ENCODE measurements around the gene OR52K1.
A peak's percentile ranks its signal among the peaks of the same experiment; 100 is the strongest.
"Not testable (repeated sequence)": the region's sequence is repeated elsewhere in the genome, so short reads cannot be mapped to it uniquely, and the experiment has no call there.

Gene OR52K1

DNA sequence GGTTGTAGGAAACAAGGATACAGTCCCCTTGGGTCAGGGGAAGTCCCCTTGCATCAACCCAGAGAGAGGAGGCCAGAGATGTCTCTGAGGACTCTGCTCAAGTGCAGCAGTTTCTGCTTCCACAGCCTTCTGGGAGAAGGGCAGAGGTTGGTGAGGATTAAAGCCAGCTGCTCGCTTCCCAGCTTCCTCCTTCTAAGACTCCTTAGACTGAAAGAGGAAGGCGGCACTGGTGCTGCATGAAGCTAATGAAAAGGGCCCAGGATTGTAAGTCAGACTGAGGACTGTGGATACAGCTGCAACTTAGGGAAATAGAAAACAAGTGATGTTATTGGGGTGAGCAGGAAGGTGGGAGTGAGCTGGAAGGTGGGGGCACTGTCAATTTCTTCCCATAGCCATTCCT is at the start of gene OR52K1:
TSS of gene OR52K1 (plus strand) at position 202 of the 400 bp plus-strand sequence. CDS start 6,255 bp downstream, outside the sequence.
- no peak for DNase-seq (ENCODE audit: low read depth)

- DNase-seq (ENCODE audit: low read depth) = no peak
Measured at GRCh38 chr11:4433856-4434255, 48.6 kb upstream of the OR52K1 start.

DNA sequence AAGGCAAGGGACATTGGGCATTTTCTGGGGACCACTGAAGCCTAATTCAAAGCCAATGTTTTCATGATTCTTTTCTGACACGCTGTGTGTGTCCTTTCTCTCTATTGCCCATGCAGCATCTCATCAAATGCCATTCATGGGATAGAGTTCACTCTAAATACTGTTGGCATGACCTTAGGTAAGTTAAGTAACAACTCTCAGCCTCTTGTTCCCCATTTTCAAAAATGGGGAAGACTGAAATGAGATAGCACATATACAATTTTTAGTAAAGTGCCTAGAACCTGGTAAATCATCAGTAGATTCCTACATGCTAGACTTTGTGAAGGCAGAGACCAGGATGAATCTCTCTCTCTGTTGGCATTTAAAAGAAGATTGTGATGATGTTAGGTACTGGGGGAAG is 46.0 kb upstream of the OR52K1 start:
- no peak for DNase-seq (ENCODE audit: low read depth)

GRCh38 chr11:4441515-4441914 is 40.9 kb upstream of the OR52K1 start:
- no peak for DNase-seq (ENCODE audit: low read depth)

GRCh38 chr11:4443232-4443891 is 39.1 kb upstream of the OR52K1 start:
- no peak for DNase-seq (ENCODE audit: low read depth)

GRCh38 chr11:4448995-4449394 is 33.5 kb upstream of the OR52K1 start, which contains the start of gene OR52K2:
TSS of gene OR52K2 (plus strand) at chr11:4449295. CDS start at chr11:4449340, 45 bp downstream.
- no peak for DNase-seq (ENCODE audit: low read depth)

DNA sequence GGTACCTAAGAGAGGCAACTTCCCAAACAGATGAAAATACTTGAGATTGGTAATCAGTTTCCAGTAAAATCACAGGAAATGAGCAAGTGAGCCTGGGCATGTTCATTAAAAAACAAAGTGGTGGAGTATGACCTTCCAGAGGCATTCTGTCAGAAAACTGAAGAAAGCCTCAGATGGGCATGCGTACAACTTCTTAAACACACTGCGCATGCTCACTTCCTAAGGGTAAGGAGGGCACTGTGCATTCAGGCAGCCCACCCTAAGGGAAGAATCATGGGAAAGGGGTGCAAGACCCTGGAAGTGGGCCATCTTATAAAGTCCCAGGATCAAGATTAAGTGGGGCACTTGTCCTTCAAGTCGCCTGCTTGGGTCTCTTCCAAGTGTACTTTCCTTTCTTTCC is 29.3 kb upstream of the OR52K1 start:
- no peak for DNase-seq (ENCODE audit: low read depth)

DNA sequence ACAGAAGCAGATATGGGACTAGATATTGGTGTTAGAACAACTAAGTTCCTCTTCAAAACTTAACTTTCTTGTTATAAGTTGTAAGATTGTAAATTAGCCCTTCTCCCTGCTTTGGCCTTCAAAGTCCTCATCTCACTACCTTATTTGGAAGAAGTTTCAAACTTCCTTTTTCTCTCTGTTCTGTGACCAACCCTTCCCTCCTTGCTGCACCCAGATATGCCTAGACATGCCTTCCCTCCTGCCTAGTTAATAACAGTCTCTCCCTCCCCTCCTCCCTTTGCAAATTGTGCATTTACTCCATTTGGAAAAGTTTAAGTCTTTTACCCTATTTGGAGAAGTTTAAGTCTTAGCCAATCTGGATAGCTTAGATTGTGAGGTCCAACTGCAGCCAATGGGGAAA is 28.4 kb upstream of the OR52K1 start:
- DNase-seq (ENCODE audit: low read depth) = no peak

DNA sequence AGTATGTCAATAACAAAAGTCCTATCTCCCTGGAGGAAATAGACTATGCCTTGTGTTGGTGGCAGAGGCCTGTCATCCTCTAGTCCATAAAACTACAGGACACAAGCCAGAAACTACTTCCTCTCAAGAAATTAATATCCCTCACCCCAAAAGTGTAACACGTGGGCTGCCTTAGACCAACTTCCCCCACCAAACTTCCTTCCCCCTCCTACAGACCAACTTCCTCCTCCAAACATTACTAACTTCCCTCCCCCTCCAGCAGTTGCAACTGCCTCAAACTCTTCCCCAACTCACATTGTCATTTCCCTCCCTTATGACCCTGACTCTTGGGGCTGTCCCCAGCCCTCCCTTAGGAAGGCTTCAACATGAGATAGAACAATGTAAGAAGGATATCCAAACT is 27.0 kb upstream of the OR52K1 start:
- no peak for DNase-seq (ENCODE audit: low read depth)

GRCh38 chr11:4459500-4459899 is 22.9 kb upstream of the OR52K1 start:
- DNase-seq (ENCODE audit: low read depth) = no peak

GRCh38 chr11:4460151-4460550 is 22.3 kb upstream of the OR52K1 start:
- no peak for DNase-seq (ENCODE audit: low read depth)

- DNase-seq (ENCODE audit: low read depth) = peak; percentile 4
Measured at GRCh38 chr11:4464216-4465159, 18.0 kb upstream of the OR52K1 start.

GRCh38 chr11:4465407-4465806 is 17.0 kb upstream of the OR52K1 start:
- no peak for DNase-seq (ENCODE audit: low read depth)

GRCh38 chr11:4466131-4466870 is 16.1 kb upstream of the OR52K1 start:
- DNase-seq (ENCODE audit: low read depth) = no peak

GRCh38 chr11:4466871-4467442 is 15.5 kb upstream of the OR52K1 start:
- no peak for DNase-seq (ENCODE audit: low read depth)

DNA sequence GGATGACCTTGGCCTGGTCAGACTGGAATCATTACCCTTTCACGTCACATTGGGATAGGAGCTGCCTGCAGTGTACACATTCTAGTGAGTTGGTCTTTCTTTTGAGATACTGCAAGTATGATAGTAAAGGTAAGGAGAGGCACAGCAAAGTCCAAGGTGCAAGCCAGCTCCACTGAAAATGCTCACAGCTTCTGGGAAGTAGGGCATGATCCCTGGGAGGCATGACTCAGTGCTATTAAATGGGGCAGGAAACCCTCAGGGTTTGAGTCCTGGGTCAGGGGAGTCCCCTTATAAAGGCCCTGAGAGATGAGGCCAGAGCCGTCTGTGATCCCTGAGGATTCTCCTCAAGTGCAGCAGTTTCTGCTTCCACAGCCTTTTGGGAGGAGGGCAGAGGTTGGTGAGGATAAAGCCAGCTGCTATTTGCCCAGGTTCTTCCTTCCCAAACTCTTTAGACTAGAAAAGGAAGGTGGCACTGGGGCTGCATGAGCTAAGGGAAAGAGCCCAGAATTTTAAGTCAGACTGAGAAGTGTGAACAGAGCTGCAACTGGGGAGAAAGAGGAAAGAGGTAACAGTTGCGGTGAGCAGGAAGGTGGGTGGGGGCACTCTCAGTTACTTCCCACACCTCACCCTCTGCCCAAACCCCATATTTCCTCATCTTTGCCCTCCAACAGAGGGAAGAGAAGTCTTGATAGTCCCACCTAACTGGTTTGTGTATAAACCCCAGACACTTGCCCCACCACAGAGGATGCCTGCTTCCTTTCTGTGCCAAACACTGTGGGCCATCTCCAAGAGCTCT is 14.4 kb upstream of the OR52K1 start:
- DNase-seq (ENCODE audit: low read depth) = no peak

- no peak for DNase-seq (ENCODE audit: low read depth)
Measured at GRCh38 chr11:4479644-4480043, 2.8 kb upstream of the OR52K1 start.

DNA sequence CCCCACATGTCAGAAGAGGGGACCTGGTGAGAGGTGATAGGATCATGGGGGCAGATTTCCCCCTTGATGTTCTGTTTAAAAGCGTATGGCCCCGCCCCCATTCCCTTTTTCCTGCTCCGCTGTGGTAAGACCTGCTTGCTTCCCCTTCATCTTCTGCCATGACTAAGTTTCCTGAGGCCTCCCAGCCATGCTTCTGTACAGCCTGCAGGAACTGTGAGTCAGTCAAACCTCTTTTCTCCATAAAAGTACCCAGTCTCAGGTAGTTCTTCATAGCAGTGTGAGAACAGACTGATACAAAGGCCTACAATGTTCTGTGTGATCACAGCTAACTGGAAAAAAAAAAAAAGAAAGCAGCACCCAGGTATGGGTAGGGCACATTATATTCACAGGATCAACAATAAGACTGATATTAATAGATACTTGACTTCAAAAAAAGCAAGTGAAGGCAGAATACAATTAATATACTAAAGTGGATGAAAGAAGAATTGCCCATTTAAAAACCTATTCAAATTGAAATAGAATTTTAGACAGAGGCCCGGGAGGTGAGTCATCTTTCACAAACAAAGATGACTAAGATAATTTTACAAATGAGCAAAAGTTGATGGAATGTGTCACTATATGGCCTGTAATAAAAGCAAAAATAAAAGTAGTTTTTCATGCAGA is 1.7 kb upstream of the OR52K1 start:
- DNase-seq (ENCODE audit: low read depth) = no peak

DNA sequence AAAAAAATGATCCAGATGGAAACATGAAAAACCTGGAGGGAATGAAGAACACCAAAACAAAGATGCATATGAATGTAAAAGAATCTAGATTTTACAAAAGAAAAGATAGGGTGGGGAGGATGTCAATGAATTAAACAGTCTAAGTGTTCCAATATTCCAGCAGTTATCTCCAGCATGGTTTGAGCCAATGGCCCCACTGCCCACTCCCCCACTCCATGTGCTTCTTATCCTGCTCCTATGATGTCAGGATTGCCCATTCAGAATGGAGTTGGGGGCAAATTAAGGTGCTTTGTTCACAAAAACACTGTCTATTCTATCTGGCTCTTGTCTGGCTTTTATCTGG is 1.2 kb upstream of the OR52K1 start:
- DNase-seq (ENCODE audit: low read depth) = no peak

DNA sequence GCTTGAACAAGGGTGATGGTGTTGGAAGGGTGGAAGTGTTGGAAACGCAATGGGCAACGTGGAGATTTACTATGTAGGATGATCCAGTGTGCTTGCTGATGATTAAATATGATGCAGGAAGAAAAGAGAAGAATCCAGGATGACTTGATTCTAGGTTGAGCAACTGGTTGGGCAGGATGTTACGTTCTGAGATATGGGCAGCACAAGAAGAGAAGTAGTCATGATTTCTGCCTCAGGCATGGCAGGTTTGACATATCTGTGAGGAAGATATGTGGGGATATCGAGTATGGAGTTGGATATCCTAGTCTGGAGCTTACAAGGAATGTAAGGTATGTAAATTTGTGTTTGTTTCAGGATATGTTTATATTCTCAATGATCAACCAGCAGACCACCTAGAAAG is 1.9 kb downstream of the OR52K1 start:
- DNase-seq (ENCODE audit: low read depth) = no peak

- not testable (repeated sequence) for DNase-seq (ENCODE audit: low read depth)
Measured at GRCh38 chr11:4491405-4491804, 9.0 kb downstream of the OR52K1 start.
